ENCODE data around the gene SYT12. TPM values are rescaled to one million over a fixed set of nuclear protein-coding genes. Genes with fewer than 3 reads are reported as not detected.
"Not testable (repeated sequence)": the region's sequence is repeated elsewhere in the genome, so short reads cannot be mapped to it uniquely, and the experiment has no call there.

The SYT12 gene
- total and polyA plus RNA-seq, 2 of the 13 experiments (the other 11 are each of a cell fraction or from before 2014, with no cell fraction given), result 0.01 to 0.02 TPM

DNA sequence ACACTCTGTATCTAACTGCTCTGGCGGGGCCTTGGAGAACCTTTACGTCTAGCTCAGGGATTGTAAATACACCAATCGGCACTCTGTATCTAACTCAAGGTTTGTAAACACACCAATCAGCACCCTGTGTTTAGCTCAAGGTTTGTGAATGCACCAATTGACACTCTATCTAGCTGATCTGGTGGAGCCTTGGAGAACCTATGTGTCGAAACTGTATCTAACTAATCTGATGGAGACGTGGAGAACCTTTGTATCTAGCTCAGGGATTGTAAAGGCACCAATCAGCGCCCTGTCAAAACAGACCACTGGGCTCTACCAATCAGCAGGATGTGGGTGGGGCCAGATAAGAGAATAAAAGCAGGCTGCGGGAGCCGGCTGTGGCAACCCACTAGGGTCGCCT, 33.6 kb upstream of the SYT12 start:
- H3K4me3 ChIP-seq (replicated peaks in 1 of 3; ENCODE audit: insufficient read depth in 1 of 3, low read depth in 2 of 3, low read length in 3 of 3); CTCF ChIA-PET (ENCODE audit: low intra/inter-chr PET ratio, low total read pairs); H3K36me3 ChIP-seq (replicated peaks in 1 of 2; ENCODE audit: control insufficient read depth in 1 of 2, insufficient read depth in 2 of 2, low read length in 2 of 2); H4K20me1 ChIP-seq (ENCODE audit: insufficient read depth, low read length); H3K4me2 ChIP-seq (ENCODE audit: low read depth, low read length); H2AFZ ChIP-seq (ENCODE audit: low read length); H3K9ac ChIP-seq (ENCODE audit: insufficient read depth, low read depth, low read length); in situ Hi-C loops (cut with HindIII; ENCODE audit: extremely low pct_ligation_motif_present, low pct_unique_long_range_greater_than_20kb); intact Hi-C loops (cut with micrococcal nuclease; ENCODE audit: unreplicated experiment); FAIRE-seq; POLR2A ChIA-PET; BruUV-seq (replicated peaks); ATAC-seq; DNase-seq (ENCODE audit: low spot score); H3K9me3 ChIP-seq (ENCODE audit: low read length); H3K27ac ChIP-seq (ENCODE audit: extremely low read length, insufficient read depth, low read length); H3K79me2 ChIP-seq (ENCODE audit: insufficient read depth, low read length): not testable (repeated sequence)
- WGBS (ENCODE audit: low lambda C conversion rate), result 37% methylated on average over 3 of the region's 9 CpGs
- H3K4me1 ChIP-seq (ENCODE audit: insufficient read depth, low read length), result peaks cover 20% of the 10 kb centered on the region
- H3K27me3 ChIP-seq (ENCODE audit: control insufficient read depth in 1 of 2, insufficient read depth in 2 of 2, low read length in 2 of 2), result peaks cover 4 to 19% of the 10 kb centered on the region in 2 experiments; a peak in 2 of 5 replicates
- TF ChIP-seq NFYB (CRISPR knock-in tag; IDR thresholded peaks at IDR 0.05) (peak; percentile 66), NFYC (CRISPR knock-in tag; IDR thresholded peaks at IDR 0.05) (peak; percentile 59)

- Histone ChIP-seq H3K4me3 (replicated peaks in 1 of 3; ENCODE audit: insufficient read depth in 1 of 3, low read depth in 2 of 3, low read length in 3 of 3) (no peak overlapping the region), H3K9me3 (ENCODE audit: low read length) (no peaks in the 10 kb centered on the region), H3K27ac (ENCODE audit: extremely low read length, insufficient read depth, low read length) (no peak overlapping the region), H2AFZ (ENCODE audit: low read length) (no peak overlapping the region), H3K4me1 (ENCODE audit: insufficient read depth, low read length) (peaks cover 27% of the 10 kb centered on the region), H4K20me1 (ENCODE audit: insufficient read depth, low read length) (no peaks in the 10 kb centered on the region), H3K36me3 (replicated peaks in 1 of 2; ENCODE audit: control insufficient read depth in 1 of 2, insufficient read depth in 2 of 2, low read length in 2 of 2) (no peaks in the 10 kb centered on the region), H3K9ac (ENCODE audit: insufficient read depth, low read depth, low read length) (no peak overlapping the region), H3K27me3 (ENCODE audit: control insufficient read depth in 1 of 2, insufficient read depth in 2 of 2, low read length in 2 of 2) (no peaks in the 10 kb centered on the region), H3K4me2 (ENCODE audit: low read depth, low read length) (no peak overlapping the region), H3K79me2 (ENCODE audit: insufficient read depth, low read length) (no peaks in the 10 kb centered on the region)
- BruUV-seq (replicated peaks), result no TSS peak
- DNase-seq (ENCODE audit: low spot score) (no peak), ATAC-seq (no peak), FAIRE-seq (no peak)
- WGBS (ENCODE audit: low lambda C conversion rate), result 34% methylated on average over 2 of the region's 2 CpGs
- POLR2A ChIA-PET, result interaction anchor here (0.9 kb wide), 1 partner anchor 11 kb away, joined by 3 read pairs; no protein-coding TSS in a partner anchor
- intact Hi-C loops (cut with micrococcal nuclease; ENCODE audit: unreplicated experiment) (no loop called here), in situ Hi-C loops (cut with HindIII; ENCODE audit: extremely low pct_ligation_motif_present, low pct_unique_long_range_greater_than_20kb) (no loop called here)
- TF ChIP-seq ZZZ3 (CRISPR knock-in tag; IDR thresholded peaks at IDR 0.05; ENCODE audit: borderline replicate concordance), result no peak
- TF ChIP-seq ELF4 (CRISPR knock-in tag; IDR thresholded peaks at IDR 0.05; ENCODE audit: borderline replicate concordance), result no peak
- TF ChIP-seq MAFK (conservative IDR thresholded peaks at IDR 0.05 in 1 of 2, IDR thresholded peaks at IDR 0.05 in 1 of 2; ENCODE audit: low read length in 2 of 2), result peak; percentile 54 to 72
- TF ChIP-seq MAFF (IDR thresholded peaks at IDR 0.05; ENCODE audit: low read depth, low read length), result peak; percentile 42
- TF ChIP-seq, protein P1, sequence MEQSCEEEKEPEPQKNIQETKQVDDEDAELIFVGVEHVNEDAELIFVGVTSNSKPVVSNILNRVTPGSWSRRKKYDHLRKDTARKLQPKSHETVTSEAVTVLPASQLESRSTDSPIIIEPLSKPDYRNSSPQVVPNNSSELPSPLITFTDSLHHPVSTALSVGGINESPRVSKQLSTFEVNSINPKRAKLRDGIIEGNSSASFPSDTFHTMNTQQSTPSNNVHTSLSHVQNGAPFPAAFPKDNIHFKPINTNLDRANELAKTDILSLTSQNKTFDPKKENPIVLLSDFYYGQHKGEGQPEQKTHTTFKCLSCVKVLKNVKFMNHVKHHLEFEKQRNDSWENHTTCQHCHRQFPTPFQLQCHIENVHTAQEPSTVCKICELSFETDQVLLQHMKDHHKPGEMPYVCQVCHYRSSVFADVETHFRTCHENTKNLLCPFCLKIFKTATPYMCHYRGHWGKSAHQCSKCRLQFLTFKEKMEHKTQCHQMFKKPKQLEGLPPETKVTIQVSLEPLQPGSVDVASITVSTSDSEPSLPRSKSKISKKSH (CRISPR knock-in tag; IDR thresholded peaks at IDR 0.05; ENCODE audit: borderline replicate concordance), result no peak
- TF ChIP-seq MTF1 (CRISPR knock-in tag; IDR thresholded peaks at IDR 0.05), result no peak
- no peak for TF ChIP-seq PAX8 (CRISPR knock-in tag; IDR thresholded peaks at IDR 0.05; ENCODE audit: borderline replicate concordance)
- CTCF ChIA-PET (ENCODE audit: low intra/inter-chr PET ratio, low total read pairs), result no interaction called here
Measured at GRCh38 chr11:66992041-66992440, 30.9 kb upstream of the SYT12 start.

Measured in HepG2 (cell line).